H1 (cell line): ENCODE data around the gene GRK5. TPM values are rescaled to one million over a fixed set of nuclear protein-coding genes. Genes with fewer than 3 reads are reported as not detected.

Experiments used
- CTCF ChIA-PET: fragments of 300-600 bp; sonication (Branson Sonifier 250); formaldehyde crosslinking; loops from one replicate; lab custom pipeline; 2021; ENCODE audit not compliant: partially characterized antibody; lab: Charles Lee
- POLR2A ChIA-PET: fragments of 300-600 bp; sonication (Branson Sonifier 250); formaldehyde crosslinking; loops from one replicate; lab custom pipeline; 2021; ENCODE audit warnings: inconsistent platforms; ENCODE audit not compliant: partially characterized antibody; lab: Charles Lee
- DNase-seq, 2 experiments: peaks; one replicate each; pipeline versions ENCODE4 v3.0.0 to v3.0.0-alpha.2; 2010 to 2022; ENCODE audit warnings: low spot score in 2 of 2, low read depth in 1 of 2, mixed read lengths in 1 of 2
- FAIRE-seq: peaks from 2 replicates; lab custom pipeline; 2011; peaks lifted over from hg19 to GRCh38; lab: Jason Lieb, UNC
- H2AFZ ChIP-seq: 2 replicates; pipeline ENCODE4 v1.8.1; 2012; ENCODE audit warnings: low read length, inconsistent platforms
- H2AK5ac ChIP-seq: 2 replicates; pipeline ENCODE4 v1.6.1; 2013; ENCODE audit warnings: low read depth, low read length
- H2BK120ac ChIP-seq: replicated peaks from 2 replicates; pipeline ENCODE3; 2013; ENCODE audit warnings: low read depth, low read length, inconsistent platforms
- H2BK12ac ChIP-seq: 2 replicates; pipeline ENCODE4 v1.6.1; 2013; ENCODE audit warnings: low read depth, low read length
- H2BK15ac ChIP-seq: 2 replicates; pipeline ENCODE4 v1.6.1; 2013; ENCODE audit warnings: low read length
- H2BK20ac ChIP-seq: 2 replicates; pipeline ENCODE4 v1.6.1; 2013; ENCODE audit warnings: low read length
- H2BK5ac ChIP-seq: 2 replicates; pipeline ENCODE4 v1.6.1; 2013; ENCODE audit warnings: low read depth, low read length
- H3K14ac ChIP-seq: 2 replicates; pipeline ENCODE4 v1.6.1; 2013; ENCODE audit warnings: inconsistent platforms; ENCODE audit not compliant: insufficient read length
- H3K18ac ChIP-seq: 2 replicates; pipeline ENCODE4 v1.6.1; 2013; ENCODE audit warnings: low read length; ENCODE audit errors: extremely low read depth
- H3K23ac ChIP-seq: 2 replicates; pipeline ENCODE4 v1.6.1; 2013; ENCODE audit warnings: inconsistent platforms; ENCODE audit not compliant: insufficient read length
- H3K23me2 ChIP-seq: 2 replicates; pipeline ENCODE4 v1.6.1; 2013; ENCODE audit warnings: low read depth, low read length
- H3K27ac ChIP-seq: 2 replicates; pipeline ENCODE4 v1.6.1; 2011; ENCODE audit warnings: low read depth, low read length, inconsistent platforms
- H3K27me3 ChIP-seq, 4 experiments: replicated peaks in 1 of 4; 1 replicate in 1 of 4; 2 replicates in 3 of 4; pipeline versions ENCODE4 v1.6.1 to v1.8.1; 2011 to 2013; ENCODE audit warnings: low read length in 3 of 4, mild to moderate bottlenecking in 3 of 4, inconsistent platforms in 2 of 4, mixed read lengths in 2 of 4, moderate library complexity in 1 of 4; ENCODE audit not compliant: control insufficient read depth in 3 of 4, insufficient read depth in 3 of 4; ENCODE audit errors: extremely low read depth in 1 of 4
- H3K36me3 ChIP-seq, 4 experiments: 2 replicates each; pipeline versions ENCODE4 v1.6.1 to v1.8.1; 2011 to 2013; ENCODE audit warnings: mild to moderate bottlenecking in 4 of 4, low read length in 3 of 4, moderate library complexity in 2 of 4, control low read depth in 1 of 4, inconsistent platforms in 1 of 4; ENCODE audit not compliant: insufficient read depth in 4 of 4, control insufficient read depth in 2 of 4
- H3K4ac ChIP-seq: replicated peaks from 2 replicates; pipeline ENCODE3; 2013; ENCODE audit warnings: low read length, low read depth, mixed read lengths, inconsistent platforms; ENCODE audit not compliant: insufficient read length
- H3K4me1 ChIP-seq, 4 experiments: replicated peaks in 1 of 4; 1 replicate in 1 of 4; 2 replicates in 3 of 4; pipeline versions ENCODE4 v1.6.1 to v1.8.1; 2011 to 2013; ENCODE audit warnings: low read length in 3 of 4, inconsistent platforms in 2 of 4, mixed read lengths in 1 of 4; ENCODE audit not compliant: insufficient read depth in 4 of 4, control insufficient read depth in 3 of 4
- H3K4me2 ChIP-seq, 2 experiments: 2 replicates each; pipeline versions ENCODE4 v1.6.1 to v1.8.1; 2011 to 2013; ENCODE audit warnings: low read depth in 2 of 2, low read length in 2 of 2, control low read depth in 1 of 2, inconsistent platforms in 1 of 2, mild to moderate bottlenecking in 1 of 2; ENCODE audit not compliant: insufficient read depth in 1 of 2
- H3K4me3 ChIP-seq, 4 experiments: fragments of 200-600, 300-600 bp in 1 of 4; sonication (generic), shearing (Covaris generic), sonication (Bioruptor Twin) in 1 of 4; 2 replicates each; pipeline versions ENCODE4 v1.5.1 to v1.8.1; 2011 to 2016; ENCODE audit warnings: low read length in 4 of 4, low read depth in 3 of 4, control low read depth in 2 of 4, inconsistent platforms in 2 of 4, mild to moderate bottlenecking in 2 of 4, mixed read lengths in 1 of 4, moderate library complexity in 1 of 4; ENCODE audit not compliant: insufficient read depth in 2 of 4; ENCODE audit errors: extremely low read depth in 1 of 4
- H3K56ac ChIP-seq: replicated peaks from 2 replicates; pipeline ENCODE3; 2013; ENCODE audit warnings: low read depth, mild to moderate bottlenecking, mixed read lengths, low read length, inconsistent platforms; ENCODE audit not compliant: insufficient read length
- H3K79me1 ChIP-seq: 2 replicates; pipeline ENCODE4 v1.6.1; 2013; ENCODE audit warnings: low read depth, low read length, control low read depth
- H3K79me2 ChIP-seq, 2 experiments: 2 replicates each; pipeline versions ENCODE4 v1.6.1 to v1.8.1; 2012 to 2013; ENCODE audit warnings: low read length in 2 of 2, mild to moderate bottlenecking in 2 of 2, inconsistent platforms in 1 of 2; ENCODE audit not compliant: insufficient read depth in 2 of 2, control insufficient read depth in 1 of 2
- H3K9ac ChIP-seq, 4 experiments: replicated peaks in 1 of 4; 1 replicate in 1 of 4; 2 replicates in 3 of 4; pipeline versions ENCODE4 v1.6.1 to v1.8.1; 2011 to 2013; ENCODE audit warnings: low read depth in 3 of 4, low read length in 3 of 4, control low read depth in 2 of 4, mild to moderate bottlenecking in 2 of 4, moderate library complexity in 2 of 4, inconsistent platforms in 1 of 4; ENCODE audit errors: extremely low read depth in 1 of 4
- H3K9me3 ChIP-seq, 2 experiments: 2 replicates each; pipeline versions ENCODE4 v1.6.1 to v1.8.1; 2012 to 2013; ENCODE audit warnings: mild to moderate bottlenecking in 2 of 2, moderate library complexity in 2 of 2, control low read depth in 1 of 2, inconsistent platforms in 1 of 2, low read depth in 1 of 2, low read length in 1 of 2, mixed read lengths in 1 of 2; ENCODE audit not compliant: insufficient read depth in 2 of 2
- H4K20me1 ChIP-seq, 2 experiments: replicated peaks in 1 of 2; 2 replicates each; pipeline versions ENCODE3 to v1.8.1; 2011 to 2013; ENCODE audit warnings: inconsistent platforms in 2 of 2, low read length in 2 of 2, mild to moderate bottlenecking in 1 of 2; ENCODE audit not compliant: insufficient read depth in 2 of 2, control insufficient read depth in 1 of 2
- H4K5ac ChIP-seq: 2 replicates; pipeline ENCODE4 v1.6.1; 2013; ENCODE audit warnings: low read length, low read depth, mixed read lengths, inconsistent platforms; ENCODE audit not compliant: insufficient read length
- H4K8ac ChIP-seq: 2 replicates; pipeline ENCODE4 v1.8.0; 2013; ENCODE audit warnings: mild to moderate bottlenecking, moderate library complexity, low read length, inconsistent platforms; ENCODE audit not compliant: insufficient read depth; ENCODE audit errors: extremely low read depth
- H4K91ac ChIP-seq: replicated peaks from 2 replicates; pipeline ENCODE3; 2013; ENCODE audit warnings: low read length, mixed read lengths, inconsistent platforms; ENCODE audit not compliant: insufficient read length
- ATF2 ChIP-seq: IDR thresholded peaks from 2 replicates; pipeline ENCODE4 v1.6.1; 2012; ENCODE audit warnings: low read length, inconsistent platforms
- BRCA1 ChIP-seq: IDR thresholded peaks from 2 replicates; pipeline ENCODE4 v1.6.1; 2012; ENCODE audit warnings: low read depth, low read length, improper control_type of control experiment
- CBX5 ChIP-seq: fragments of 300-800, 300-1000 bp; sonication (generic); IDR thresholded peaks from 2 replicates; pipeline ENCODE4 v1.7.1; 2016; ENCODE audit warnings: antibody characterized with exemption, low read length, low read depth
- CEBPB ChIP-seq: IDR thresholded peaks from 2 replicates; pipeline ENCODE4 v1.6.1; 2012; ENCODE audit warnings: low read depth, low read length
- CREB1 ChIP-seq: IDR thresholded peaks from 2 replicates; pipeline ENCODE4 v1.6.1; 2012; ENCODE audit warnings: inconsistent platforms
- E2F6 ChIP-seq: IDR thresholded peaks from 2 replicates; pipeline ENCODE4 v1.6.1; 2012; ENCODE audit warnings: inconsistent platforms
- EP300 ChIP-seq, 2 experiments: IDR thresholded peaks; 1 replicate in 1 of 2; 2 replicates in 1 of 2; pipeline ENCODE4 v1.6.1; 2011 to 2012; ENCODE audit warnings: low read depth in 2 of 2, low read length in 2 of 2, mild to moderate bottlenecking in 2 of 2, borderline replicate concordance in 1 of 2, inconsistent platforms in 1 of 2, moderate library complexity in 1 of 2
- FOSL1 ChIP-seq: IDR thresholded peaks from 2 replicates; pipeline ENCODE4 v1.6.1; 2011; ENCODE audit warnings: mild to moderate bottlenecking, low read depth, low read length, moderate library complexity; ENCODE audit not compliant: insufficient read depth
- JUND ChIP-seq: IDR thresholded peaks from 2 replicates; pipeline ENCODE4 v1.6.1; 2011; ENCODE audit warnings: mild to moderate bottlenecking, improper control_type of control experiment, low read length
- KDM4A ChIP-seq: IDR thresholded peaks from one replicate; pipeline ENCODE4 v1.7.1; 2012; ENCODE audit warnings: low read depth, mild to moderate bottlenecking, moderate library complexity, low read length, inconsistent platforms; ENCODE audit not compliant: severe bottlenecking
- MAFK ChIP-seq: IDR thresholded peaks from 2 replicates; pipeline ENCODE4 v1.6.1; 2012; ENCODE audit warnings: low read depth, mild to moderate bottlenecking, improper control_type of control experiment, low read length
- NRF1 ChIP-seq: IDR thresholded peaks from 2 replicates; pipeline ENCODE4 v1.6.1; 2011; ENCODE audit warnings: mild to moderate bottlenecking, low read depth, low read length, improper control_type of control experiment
- WGBS, 2 experiments: shearing (Covaris generic) in 1 of 2; methylation state at CpG; one replicate each; pipeline versions ENCODE4 v1.1.6 to v1.1.7; 2013 to 2015; ENCODE audit warnings: low lambda C conversion rate in 2 of 2, mixed read lengths in 2 of 2, inconsistent platforms in 1 of 2, low coverage in 1 of 2, missing lambda C conversion rate in 1 of 2; ENCODE audit not compliant: insufficient replicate concordance in 2 of 2, insufficient coverage in 1 of 2, insufficient read length in 1 of 2; ENCODE audit errors: extremely low coverage in 1 of 2, missing lambda C conversion rate in 1 of 2; 5-methylcytosine and 5-hydroxymethylcytosine counted together
- polyA plus RNA-seq, 7 experiments: library from polyadenylated mRNA; depleted of rRNA in 3 of 7; stranded (reverse) in 5 of 7; unstranded in 2 of 7; fragments of >200 nt in 5 of 7; fragments of 200-250 nt in 2 of 7; gene quantifications; 1 replicate in 5 of 7; 2 replicates in 1 of 7; 4 replicates in 1 of 7; pipeline versions ENCODE4 v1.2.1 to v1.2.3, GENCODE V29; 2011 to 2013; ENCODE audit warnings: missing spikeins in 2 of 7, mixed read lengths in 2 of 7
- total RNA-seq: library from RNA; stranded (reverse); fragmentation: NEBNext Ultra II Directional; extraction: Animal tissue kit (Norgen Biotek cat#: 25700); gene quantifications from 2 replicates; pipeline ENCODE4 v1.2.1, GENCODE V29; 2021

GRK5 gene
- total and polyA plus RNA-seq, 2 of the 8 experiments (the other 6 are each of a cell fraction or from before 2014, with no cell fraction given): 0.54 to 2.5 TPM

- Histone ChIP-seq H3K4me1 (peaks cover 2 to 17% (median 7%) of the 10 kb centered on the region in 4 experiments; a peak in 4 of 7 replicates), H3K4me2 (0 out of 4 replicates have a peak overlapping the region, but pooled peaks have one; percentile 5 to 8), H3K9me3 (no peaks in the 10 kb centered on the region), H4K20me1 (no peaks in the 10 kb centered on the region), H3K9ac (no peak overlapping the region), H2BK15ac (no peak overlapping the region), H3K23me2 (no peaks in the 10 kb centered on the region), H4K5ac (no peak overlapping the region), H4K8ac (0 out of 2 replicates have a peak overlapping the region, but pooled peaks have one; percentile 51), H2BK20ac (no peak overlapping the region), H3K79me2 (no peaks in the 10 kb centered on the region), H2BK120ac (no peak overlapping the region), H2AK5ac (no peak overlapping the region), H3K36me3 (no peaks in the 10 kb centered on the region), H3K79me1 (no peaks in the 10 kb centered on the region), H3K56ac (no peak overlapping the region), H3K4ac (no peak overlapping the region), H2BK12ac (no peak overlapping the region), H3K27me3 (no peaks in the 10 kb centered on the region; a peak in 1 of 7 replicates), H4K91ac (no peak overlapping the region), H2BK5ac (no peak overlapping the region), H3K4me3 (no peak overlapping the region), H3K14ac (no peak overlapping the region), H2AFZ (no peak overlapping the region), H3K18ac (no peak overlapping the region), H3K27ac (no peak overlapping the region), H3K23ac (no peak overlapping the region)
- FAIRE-seq (no peak), DNase-seq (no peak)
- 89% methylated on average over 9 of the region's 9 CpGs; no CpG with 5 or more reads in 1 of the 2 experiments for WGBS, 2 experiments
- ChIA-PET CTCF (interaction anchor here (1.0 to 4.3 kb wide), 7 partner anchors 11 to 25 kb away, joined by 3 to 19 read pairs (median 8); partner anchors contain the start of gene GRK5), POLR2A (no interaction called here)
- TF ChIP-seq JUND (no peak), BRCA1 (no peak), KDM4A (no peak), NRF1 (no peak), EP300 (IDR thresholded peaks at IDR 0.05; ENCODE audit: borderline replicate concordance in 1 of 2, low read depth in 2 of 2, low read length in 2 of 2) (no peak), MAFK (no peak), CEBPB (no peak), CBX5 (no peak), CREB1 (no peak), ATF2 (no peak), FOSL1 (no peak), E2F6 (no peak)
Measured at GRCh38 chr10:119222966-119223386, 15.6 kb downstream of the GRK5 start.
